NB4 (cell line): ENCODE data around the gene MORF4L2.
"Not testable (repeated sequence)": the region's sequence is repeated elsewhere in the genome, so short reads cannot be mapped to it uniquely, and the experiment has no call there.

Experiments
- DNase-seq: peaks from one replicate; pipeline ENCODE4 v3.0.0; 2010; ENCODE audit warnings: low read depth
- H3K4me3 ChIP-seq: one replicate; pipeline ENCODE4 v1.5.1; 2011; ENCODE audit warnings: mild to moderate bottlenecking, low read depth, low read length, moderate library complexity
- MYC ChIP-seq: IDR thresholded peaks from 2 replicates; pipeline ENCODE4 v1.6.1; 2011; ENCODE audit warnings: low read depth, low read length
- POLR2A ChIP-seq: IDR thresholded peaks from 2 replicates; pipeline ENCODE4 v1.6.1; 2011; ENCODE audit warnings: mild to moderate bottlenecking; ENCODE audit not compliant: insufficient read length; ENCODE audit errors: extremely low read depth
- TF ChIP-seq, protein P1 (sequence below): IDR thresholded peaks from 2 replicates; pipeline ENCODE4 v1.6.1; 2011; ENCODE audit warnings: low read depth, low read length
- TF ChIP-seq, protein P2 (sequence below): IDR thresholded peaks from one replicate; pipeline ENCODE4 v1.5.1; 2012; ENCODE audit warnings: low read depth, low read length

MORF4L2 gene

DNA sequence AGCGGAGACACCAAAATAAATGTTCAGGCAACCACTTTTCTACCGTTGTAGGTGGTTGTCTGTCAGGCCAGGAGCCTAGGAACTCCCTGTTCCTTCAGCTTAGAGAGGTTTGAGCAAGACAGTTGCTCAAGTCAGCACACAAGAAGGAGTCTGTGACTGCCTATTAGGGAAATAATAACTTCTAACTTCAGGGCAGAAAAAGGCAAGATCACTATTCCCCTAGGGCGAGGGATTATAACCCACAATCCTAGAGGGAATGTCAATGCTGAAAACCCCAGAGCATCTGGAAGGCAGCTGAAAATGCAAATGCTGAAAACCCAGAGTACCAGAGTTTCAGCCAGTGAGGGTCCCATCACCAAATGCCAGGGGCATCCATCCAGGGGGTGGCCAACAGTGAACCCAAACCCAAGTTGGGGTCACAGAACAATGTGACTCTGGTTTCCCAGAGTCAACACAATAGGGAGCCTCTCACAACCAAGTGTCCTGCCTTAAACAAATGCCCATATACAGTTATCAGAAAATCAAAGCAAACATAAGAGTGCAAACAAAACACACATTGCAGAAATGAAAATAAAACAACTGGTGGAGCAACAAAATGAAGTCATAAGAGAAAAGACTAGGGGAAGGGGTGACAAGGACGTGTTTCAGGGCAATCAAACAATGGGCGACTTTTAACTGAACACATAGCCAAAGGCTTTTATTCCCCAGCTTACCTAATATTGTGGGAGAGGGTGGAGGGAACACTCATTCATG lies 27.6 kb downstream of the MORF4L2 start:
- no peak overlapping the region for H3K4me3 ChIP-seq
- DNase-seq = no peak
- TF ChIP-seq, protein P1, sequence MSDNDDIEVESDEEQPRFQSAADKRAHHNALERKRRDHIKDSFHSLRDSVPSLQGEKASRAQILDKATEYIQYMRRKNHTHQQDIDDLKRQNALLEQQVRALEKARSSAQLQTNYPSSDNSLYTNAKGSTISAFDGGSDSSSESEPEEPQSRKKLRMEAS = no peak

DNA sequence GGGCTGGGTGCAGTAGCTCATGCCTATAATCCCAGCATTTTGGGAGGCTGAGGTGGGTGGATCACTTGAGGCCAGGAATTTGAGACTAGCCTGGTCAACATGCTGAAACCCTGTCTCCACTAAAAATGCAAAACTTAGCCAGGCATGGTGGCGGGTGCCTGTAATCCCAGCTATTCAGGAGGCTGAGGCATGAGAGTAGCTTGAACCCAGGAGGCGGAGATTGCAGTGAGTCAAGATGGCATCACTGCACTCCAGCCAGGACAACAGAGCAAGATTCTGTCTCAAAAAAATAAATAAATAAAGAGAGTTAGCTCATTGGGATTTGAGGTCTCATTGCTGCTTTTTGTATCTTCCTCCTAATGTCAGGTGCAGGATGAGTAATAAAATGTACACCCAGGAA lies 29.4 kb downstream of the MORF4L2 start:
- not testable (repeated sequence) for DNase-seq

DNA sequence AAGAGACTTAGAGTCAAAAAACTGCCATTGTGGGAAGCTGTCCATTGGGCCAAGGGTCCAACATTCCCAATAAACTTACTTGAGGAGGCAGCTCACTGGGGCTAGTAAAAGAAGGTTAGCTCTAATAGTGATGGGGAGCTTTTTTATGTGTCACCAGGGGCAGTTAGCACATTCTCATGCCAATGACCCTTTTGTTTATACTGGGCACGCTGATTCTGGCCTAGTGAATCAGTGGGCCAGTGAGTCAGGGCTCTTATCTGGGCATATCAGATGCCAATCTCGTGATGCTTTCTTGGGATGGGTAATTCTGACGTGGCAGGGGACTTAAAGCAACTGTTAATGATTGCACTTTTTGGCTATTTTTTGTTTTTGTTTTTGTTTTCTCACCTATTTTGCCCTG lies 29.9 kb downstream of the MORF4L2 start:
- DNase-seq = no peak
- no peak overlapping the region for H3K4me3 ChIP-seq
- TF ChIP-seq, protein P1 = no peak
- TF ChIP-seq, protein P2, sequence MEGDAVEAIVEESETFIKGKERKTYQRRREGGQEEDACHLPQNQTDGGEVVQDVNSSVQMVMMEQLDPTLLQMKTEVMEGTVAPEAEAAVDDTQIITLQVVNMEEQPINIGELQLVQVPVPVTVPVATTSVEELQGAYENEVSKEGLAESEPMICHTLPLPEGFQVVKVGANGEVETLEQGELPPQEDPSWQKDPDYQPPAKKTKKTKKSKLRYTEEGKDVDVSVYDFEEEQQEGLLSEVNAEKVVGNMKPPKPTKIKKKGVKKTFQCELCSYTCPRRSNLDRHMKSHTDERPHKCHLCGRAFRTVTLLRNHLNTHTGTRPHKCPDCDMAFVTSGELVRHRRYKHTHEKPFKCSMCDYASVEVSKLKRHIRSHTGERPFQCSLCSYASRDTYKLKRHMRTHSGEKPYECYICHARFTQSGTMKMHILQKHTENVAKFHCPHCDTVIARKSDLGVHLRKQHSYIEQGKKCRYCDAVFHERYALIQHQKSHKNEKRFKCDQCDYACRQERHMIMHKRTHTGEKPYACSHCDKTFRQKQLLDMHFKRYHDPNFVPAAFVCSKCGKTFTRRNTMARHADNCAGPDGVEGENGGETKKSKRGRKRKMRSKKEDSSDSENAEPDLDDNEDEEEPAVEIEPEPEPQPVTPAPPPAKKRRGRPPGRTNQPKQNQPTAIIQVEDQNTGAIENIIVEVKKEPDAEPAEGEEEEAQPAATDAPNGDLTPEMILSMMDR = no peak
- TF ChIP-seq POLR2A (no peak), MYC (no peak)

More for the DNA sequence above, 29.4 kb downstream of the MORF4L2 start:
- not testable (repeated sequence) for H3K4me3 ChIP-seq

DNA sequence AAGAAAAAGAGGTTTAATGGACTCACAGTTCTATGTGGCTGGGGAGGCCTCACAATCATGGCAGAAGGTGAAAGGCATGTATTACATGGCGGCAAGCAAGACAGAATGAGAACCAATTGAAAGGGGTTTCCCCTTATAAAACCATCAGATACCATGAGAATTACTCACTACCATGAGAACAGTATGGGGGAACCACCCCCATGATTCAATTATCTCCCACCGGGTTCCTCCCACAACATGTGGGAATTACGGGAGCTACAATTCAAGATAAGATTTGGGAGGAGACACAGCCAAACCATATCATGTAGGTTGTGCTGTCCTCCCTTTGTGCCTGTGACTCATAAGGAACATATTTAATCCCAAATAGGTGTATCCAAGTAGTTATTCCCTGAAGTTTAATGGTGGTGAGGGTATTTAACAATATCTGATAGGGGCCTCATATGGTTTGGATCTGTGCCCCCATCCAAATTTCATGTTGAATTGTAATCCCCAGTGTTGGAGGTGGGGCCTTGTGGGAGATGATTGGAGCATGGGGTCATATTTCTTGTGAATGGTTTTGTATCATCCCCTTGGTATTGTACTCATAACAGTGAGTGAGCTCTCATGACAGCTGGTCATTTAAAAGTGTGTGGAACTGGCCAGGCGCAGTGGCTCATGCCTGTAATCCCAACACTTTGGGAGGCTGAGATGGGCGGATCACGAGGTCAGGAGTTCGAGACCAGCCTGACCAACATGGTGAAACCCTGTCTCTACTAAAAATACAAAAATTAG lies 31.1 kb downstream of the MORF4L2 start:
- not testable (repeated sequence) for DNase-seq

DNA sequence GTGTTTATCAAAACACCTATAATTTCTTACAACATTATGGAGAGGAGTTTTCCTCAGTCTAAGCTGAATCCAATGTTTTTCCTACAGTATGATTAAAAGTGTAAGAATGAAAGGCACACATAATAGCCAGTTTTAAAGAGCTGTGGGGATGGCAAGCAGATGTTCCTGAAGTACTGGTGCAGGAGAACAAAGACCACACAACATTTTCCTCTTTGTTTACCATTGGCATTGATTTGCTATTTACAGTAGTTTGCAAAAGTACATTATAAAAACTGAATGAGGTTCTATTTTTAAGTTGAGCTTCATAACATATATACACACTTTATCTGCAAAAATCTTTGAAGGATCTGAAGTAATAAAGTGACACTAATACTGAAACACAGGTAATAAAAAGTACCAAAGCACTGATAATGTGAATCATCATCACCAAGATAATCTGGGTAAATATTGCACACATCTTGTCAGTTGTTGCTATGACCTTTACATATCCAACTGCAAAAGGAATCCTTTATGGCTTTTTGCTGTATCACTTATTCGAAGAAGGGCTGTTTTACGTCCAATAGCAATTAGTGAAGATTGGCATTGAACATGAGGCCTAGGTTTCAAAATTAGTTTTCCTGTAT lies 35.2 kb downstream of the MORF4L2 start:
- DNase-seq = no peak
- no peak overlapping the region for H3K4me3 ChIP-seq
- no peak for TF ChIP-seq POLR2A
- TF ChIP-seq, protein P1 = no peak
- TF ChIP-seq, protein P2 = no peak
- no peak for TF ChIP-seq MYC

More for the DNA sequence above, 31.1 kb downstream of the MORF4L2 start:
- H3K4me3 ChIP-seq = not testable (repeated sequence)

DNA sequence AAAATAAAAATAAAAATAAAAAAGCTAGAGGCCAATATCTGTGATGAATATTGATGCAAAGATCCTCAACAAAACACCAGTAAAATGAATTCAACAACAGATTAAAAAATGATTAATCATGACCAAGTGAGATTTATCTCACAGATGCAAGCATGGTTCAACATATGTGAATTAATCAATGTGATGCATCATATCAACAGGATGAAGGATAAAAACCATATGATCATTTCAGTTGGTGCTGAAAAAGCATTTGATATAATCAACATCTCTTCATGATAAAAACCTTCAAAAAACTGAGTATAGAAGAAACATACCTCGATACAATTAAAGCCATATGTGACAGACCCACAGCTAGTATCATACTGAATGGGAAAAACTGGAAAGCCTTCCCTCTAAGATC lies 38.9 kb downstream of the MORF4L2 start:
- TF ChIP-seq, protein P1 = no peak
- TF ChIP-seq, protein P2 = no peak
- TF ChIP-seq POLR2A (no peak), MYC (no peak)
- H3K4me3 ChIP-seq = no peak overlapping the region
- DNase-seq = no peak

DNA sequence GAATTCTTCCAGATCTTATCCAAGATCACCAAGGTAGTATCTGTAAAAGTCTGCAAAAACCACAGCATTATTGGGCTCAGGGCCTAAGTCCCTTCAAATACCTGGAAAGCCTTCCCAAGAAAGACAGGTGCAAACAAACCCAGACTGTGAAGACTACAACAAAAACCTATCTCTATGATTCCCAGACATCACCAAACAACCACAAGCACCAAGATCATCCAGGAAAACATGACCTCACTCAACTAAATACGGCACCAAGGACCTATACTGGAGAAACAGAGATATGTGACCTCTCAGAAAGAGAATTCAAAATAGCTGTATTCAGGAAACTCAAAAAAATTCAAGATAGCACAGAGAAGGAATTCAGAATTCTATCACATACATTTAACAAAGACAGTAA lies 42.4 kb downstream of the MORF4L2 start:
- TF ChIP-seq, protein P1 = no peak
- TF ChIP-seq POLR2A (no peak), MYC (no peak)
- TF ChIP-seq, protein P2 = no peak
- no peak overlapping the region for H3K4me3 ChIP-seq
- no peak for DNase-seq
